Hepatocyte (in vitro differentiated cells): ENCODE results near the gene PMIS2. TPM values are rescaled to one million over a fixed set of nuclear protein-coding genes. Genes with fewer than 3 reads are reported as not detected.
A peak's percentile ranks its signal among the peaks of the same experiment; 100 is the strongest.

Source experiments
- DNase-seq: peaks from one replicate; pipeline ENCODE4 v3.0.0-alpha.2; 2016; ENCODE audit warnings: low spot score
- H2AFZ ChIP-seq: fragments of 200-600 bp; sonication (generic); 2 replicates; pipeline ENCODE4 v1.6.0; 2016; ENCODE audit warnings: antibody characterized with exemption, mild to moderate bottlenecking
- H3K27ac ChIP-seq: fragments of 200-600 bp; sonication (generic); 2 replicates; pipeline ENCODE4 v1.5.1; 2016; ENCODE audit warnings: mild to moderate bottlenecking
- H3K27me3 ChIP-seq: fragments of 200-600 bp; sonication (generic); 2 replicates; pipeline ENCODE4 v1.6.1; 2016
- H3K36me3 ChIP-seq: fragments of 200-600 bp; sonication (generic); replicated peaks from 2 replicates; pipeline ENCODE4 v1.5.1; 2016; ENCODE audit warnings: low read depth; ENCODE audit not compliant: insufficient read depth
- H3K4me1 ChIP-seq: fragments of 200-600 bp; sonication (generic); 2 replicates; pipeline ENCODE4 v1.5.1; 2016; ENCODE audit warnings: mild to moderate bottlenecking, moderate library complexity; ENCODE audit not compliant: insufficient read depth
- H3K4me2 ChIP-seq: fragments of 200-600 bp; sonication (generic); 2 replicates; pipeline ENCODE4 v1.6.0; 2016
- H3K4me3 ChIP-seq: fragments of 200-600 bp; sonication (generic); 2 replicates; pipeline ENCODE4 v1.5.1; 2016; ENCODE audit warnings: mild to moderate bottlenecking
- H3K79me2 ChIP-seq: fragments of 200-600 bp; sonication (generic); 2 replicates; pipeline ENCODE4 v1.6.0; 2017; ENCODE audit warnings: mild to moderate bottlenecking
- H3K9me2 ChIP-seq: fragments of 200-600 bp; sonication (generic); replicated peaks from 2 replicates; pipeline ENCODE4 v1.6.0; 2017; ENCODE audit warnings: mild to moderate bottlenecking; ENCODE audit not compliant: insufficient read depth
- H3K9me3 ChIP-seq: fragments of 200-600 bp; sonication (generic); 2 replicates; pipeline ENCODE4 v1.5.1; 2016; ENCODE audit warnings: low read depth, mild to moderate bottlenecking
- H4K20me1 ChIP-seq: fragments of 200-600 bp; sonication (generic); 2 replicates; pipeline ENCODE4 v1.6.0; 2016; ENCODE audit warnings: mild to moderate bottlenecking; ENCODE audit not compliant: insufficient read depth, poor library complexity, severe bottlenecking
- EZH2 ChIP-seq: fragments of 200-600 bp; sonication (generic); IDR thresholded peaks from 2 replicates; pipeline ENCODE4 v1.6.1; 2016; ENCODE audit warnings: antibody characterized with exemption, mild to moderate bottlenecking, borderline replicate concordance
- EZH2phosphoT487 ChIP-seq: fragments of 200-600 bp; sonication (generic); IDR thresholded peaks from one replicate; pipeline ENCODE4 v1.6.1; 2018; ENCODE audit warnings: antibody characterized with exemption, mild to moderate bottlenecking, low read depth, moderate library complexity; ENCODE audit not compliant: unreplicated experiment, severe bottlenecking
- WGBS: methylation state at CpG from one replicate; pipeline ENCODE4 v1.1.6; 2016; ENCODE audit warnings: low lambda C conversion rate; ENCODE audit errors: missing lambda C conversion rate; 5-methylcytosine and 5-hydroxymethylcytosine counted together
- polyA plus RNA-seq: library from polyadenylated mRNA; unstranded; fragments of >200 nt; fragmentation: Nextera tagmentation; extraction: Ambion mirVana; gene quantifications from 2 replicates; pipeline ENCODE4 v1.2.1, GENCODE V29; 2016
- total RNA-seq: library from RNA; depleted of rRNA; stranded (reverse); fragments of >200 nt; gene quantifications from 2 replicates; pipeline ENCODE4 v1.2.3, GENCODE V29; 2014
- TF ChIP-seq, protein P1 (sequence below): fragments of 200-600 bp; sonication (generic); IDR thresholded peaks from 2 replicates; pipeline ENCODE4 v1.5.1; 2016; ENCODE audit warnings: antibody characterized with exemption, mild to moderate bottlenecking; ENCODE audit not compliant: poor library complexity

Gene PMIS2
- total and polyA plus RNA-seq, 2 experiments from 2014 or later: not detected

DNA sequence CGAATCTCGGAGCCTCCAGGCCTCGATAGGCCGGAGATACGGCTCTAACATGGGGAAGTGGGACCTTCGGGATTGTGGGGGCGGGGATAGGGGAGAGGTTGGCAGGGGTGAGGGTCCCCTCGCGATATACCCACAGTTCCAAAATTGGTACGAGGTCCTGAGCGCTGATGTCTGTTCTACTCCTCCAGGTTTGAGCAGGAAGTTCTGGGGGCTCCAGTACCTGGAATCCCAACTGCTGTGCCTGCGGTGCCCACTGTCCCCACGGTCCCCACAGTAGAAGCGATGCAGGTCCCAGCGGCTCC is 43.3 kb downstream of the PMIS2 start:
- TF ChIP-seq, protein P1, sequence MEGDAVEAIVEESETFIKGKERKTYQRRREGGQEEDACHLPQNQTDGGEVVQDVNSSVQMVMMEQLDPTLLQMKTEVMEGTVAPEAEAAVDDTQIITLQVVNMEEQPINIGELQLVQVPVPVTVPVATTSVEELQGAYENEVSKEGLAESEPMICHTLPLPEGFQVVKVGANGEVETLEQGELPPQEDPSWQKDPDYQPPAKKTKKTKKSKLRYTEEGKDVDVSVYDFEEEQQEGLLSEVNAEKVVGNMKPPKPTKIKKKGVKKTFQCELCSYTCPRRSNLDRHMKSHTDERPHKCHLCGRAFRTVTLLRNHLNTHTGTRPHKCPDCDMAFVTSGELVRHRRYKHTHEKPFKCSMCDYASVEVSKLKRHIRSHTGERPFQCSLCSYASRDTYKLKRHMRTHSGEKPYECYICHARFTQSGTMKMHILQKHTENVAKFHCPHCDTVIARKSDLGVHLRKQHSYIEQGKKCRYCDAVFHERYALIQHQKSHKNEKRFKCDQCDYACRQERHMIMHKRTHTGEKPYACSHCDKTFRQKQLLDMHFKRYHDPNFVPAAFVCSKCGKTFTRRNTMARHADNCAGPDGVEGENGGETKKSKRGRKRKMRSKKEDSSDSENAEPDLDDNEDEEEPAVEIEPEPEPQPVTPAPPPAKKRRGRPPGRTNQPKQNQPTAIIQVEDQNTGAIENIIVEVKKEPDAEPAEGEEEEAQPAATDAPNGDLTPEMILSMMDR: no peak
- TF ChIP-seq EZH2phosphoT487: no peak
- TF ChIP-seq EZH2: no peak
- no peak for DNase-seq
- H3K9me3 ChIP-seq: no peaks in the 10 kb centered on the region
- peak overlapping the region; percentile 47 for H3K4me3 ChIP-seq
- peak overlapping the region; percentile 28 for H2AFZ ChIP-seq
- 21% methylated on average over 14 of the region's 15 CpGs for WGBS
- H3K36me3 ChIP-seq: no peaks in the 10 kb centered on the region
- H3K9me2 ChIP-seq: no peaks in the 10 kb centered on the region
- H4K20me1 ChIP-seq: no peaks in the 10 kb centered on the region
- no peaks in the 10 kb centered on the region for H3K27me3 ChIP-seq
- peak overlapping the region; percentile 74 for H3K27ac ChIP-seq
- peaks cover 7% of the 10 kb centered on the region for H3K4me1 ChIP-seq
- H3K79me2 ChIP-seq: peaks cover 12% of the 10 kb centered on the region
- peak overlapping the region; percentile 98 for H3K4me2 ChIP-seq

DNA sequence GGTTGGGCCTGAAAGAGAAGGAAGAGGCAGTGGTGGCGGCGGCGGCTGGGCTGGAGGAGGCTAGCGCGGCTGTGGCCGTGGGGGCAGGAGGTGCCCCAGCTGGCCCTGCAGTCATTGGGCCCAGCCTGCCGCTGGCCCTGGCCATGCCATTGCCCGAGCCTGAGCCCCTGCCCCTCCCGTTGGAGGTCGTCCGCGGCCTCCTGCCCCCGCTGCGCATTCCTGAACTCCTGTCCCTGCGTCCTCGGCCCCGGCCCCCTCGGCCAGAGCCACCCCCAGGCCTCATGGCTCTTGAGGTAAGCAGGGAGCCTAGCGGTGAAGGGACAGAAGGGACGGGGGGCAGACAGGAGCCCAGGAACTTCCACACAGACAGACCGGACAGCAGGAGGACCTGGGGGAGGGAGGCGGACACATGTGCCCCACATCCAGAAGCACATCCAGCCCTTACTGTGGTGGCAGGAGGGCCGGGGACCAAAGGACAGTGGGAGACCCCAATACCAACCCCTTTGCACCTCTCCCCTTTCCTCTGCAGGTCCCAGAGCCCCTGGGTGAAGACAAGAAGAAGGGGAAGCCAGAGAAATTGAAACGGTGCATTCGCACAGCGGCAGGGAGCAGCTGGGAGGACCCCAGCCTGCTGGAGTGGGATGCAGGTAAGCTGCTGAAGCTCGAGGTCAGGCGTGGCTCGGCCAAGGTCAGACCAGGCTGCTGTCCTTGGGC is 47.9 kb downstream of the PMIS2 start:
- Histone ChIP-seq H3K27ac (no peak overlapping the region), H3K4me3 (no peak overlapping the region), H3K79me2 (peaks cover 12% of the 10 kb centered on the region), H3K9me2 (no peaks in the 10 kb centered on the region), H3K27me3 (no peaks in the 10 kb centered on the region), H2AFZ (no peak overlapping the region), H3K4me1 (peaks cover 7% of the 10 kb centered on the region), H4K20me1 (no peaks in the 10 kb centered on the region), H3K4me2 (no peak overlapping the region), H3K36me3 (no peaks in the 10 kb centered on the region), H3K9me3 (no peaks in the 10 kb centered on the region)
- 99% methylated on average over 25 of the region's 29 CpGs for WGBS
- no peak for DNase-seq
- TF ChIP-seq EZH2phosphoT487 (no peak), EZH2 (no peak)
- TF ChIP-seq, protein P1: no peak

- Histone ChIP-seq H3K4me1 (no peaks in the 10 kb centered on the region), H3K79me2 (no peaks in the 10 kb centered on the region), H3K27me3 (no peaks in the 10 kb centered on the region), H3K36me3 (no peaks in the 10 kb centered on the region), H2AFZ (no peak overlapping the region), H3K9me3 (no peaks in the 10 kb centered on the region), H3K4me2 (no peak overlapping the region), H4K20me1 (no peaks in the 10 kb centered on the region), H3K4me3 (no peak overlapping the region), H3K9me2 (no peaks in the 10 kb centered on the region), H3K27ac (no peak overlapping the region)
- TF ChIP-seq, protein P1: no peak
- TF ChIP-seq EZH2 (no peak), EZH2phosphoT487 (no peak)
- no peak for DNase-seq
- WGBS: 96% methylated on average over 3 of the region's 3 CpGs
Observed at GRCh38 chr19:35636651-35637050, 50.7 kb downstream of the PMIS2 start.

Other genes starting within 250 kb of the PMIS2 start
- not detected in 2 replicates for gene FFAR1, start 238.3 kb upstream of the PMIS2 start, total RNA-seq
- not detected in 2 replicates for gene FFAR1, start 238.3 kb upstream of the PMIS2 start, polyA plus RNA-seq
- 0.80 and 1.6 TPM in 2 replicates for gene FFAR3, start 227.7 kb upstream of the PMIS2 start, total RNA-seq
- 2.4 TPM in 1 of 2 replicates, not detected in the other for gene FFAR3, start 227.7 kb upstream of the PMIS2 start, polyA plus RNA-seq
- not detected in 2 replicates for gene GPR42, start 215.1 kb upstream of the PMIS2 start, total RNA-seq
- gene GPR42, start 215.1 kb upstream of the PMIS2 start, polyA plus RNA-seq: 0.17 TPM in 1 of 2 replicates, not detected in the other
- gene FFAR2, start 137.9 kb upstream of the PMIS2 start, total RNA-seq: 0.16 and 0.20 TPM in 2 replicates
- gene FFAR2, start 137.9 kb upstream of the PMIS2 start, polyA plus RNA-seq: 0.64 TPM in 1 of 2 replicates, not detected in the other
- 1.6 and 2.7 TPM in 2 replicates for gene KRTDAP, start 95.7 kb upstream of the PMIS2 start, total RNA-seq
- gene KRTDAP, start 95.7 kb upstream of the PMIS2 start, polyA plus RNA-seq: 0.97 and 1.6 TPM in 2 replicates
- 57.0 and 64.1 TPM in 2 replicates for gene DMKN, start 72.5 kb upstream of the PMIS2 start, total RNA-seq
- gene DMKN, start 72.5 kb upstream of the PMIS2 start, polyA plus RNA-seq: 99.5 and 111 TPM in 2 replicates
- gene SBSN, start 57.9 kb upstream of the PMIS2 start, total RNA-seq: 0.40 TPM in 1 of 2 replicates, not detected in the other
- gene SBSN, start 57.9 kb upstream of the PMIS2 start, polyA plus RNA-seq: 0.19 and 0.66 TPM in 2 replicates
- gene GAPDHS, start 52.7 kb upstream of the PMIS2 start, total RNA-seq: not detected in 2 replicates
- not detected in 2 replicates for gene GAPDHS, start 52.7 kb upstream of the PMIS2 start, polyA plus RNA-seq
- 115 and 133 TPM in 2 replicates for gene TMEM147, start 40.5 kb upstream of the PMIS2 start, total RNA-seq
- 287 and 288 TPM in 2 replicates for gene TMEM147, start 40.5 kb upstream of the PMIS2 start, polyA plus RNA-seq
- 5.0 and 6.4 TPM in 2 replicates for gene ATP4A, start 22.5 kb upstream of the PMIS2 start, total RNA-seq
- gene ATP4A, start 22.5 kb upstream of the PMIS2 start, polyA plus RNA-seq: 3.5 and 5.1 TPM in 2 replicates
- 4.9 and 6.3 TPM in 2 replicates for gene HAUS5, start 26.6 kb downstream of the PMIS2 start, total RNA-seq
- 12.6 and 15.4 TPM in 2 replicates for gene HAUS5, start 26.6 kb downstream of the PMIS2 start, polyA plus RNA-seq
- 43.3 and 43.6 TPM in 2 replicates for gene RBM42, start 42.9 kb downstream of the PMIS2 start, total RNA-seq
- gene RBM42, start 42.9 kb downstream of the PMIS2 start, polyA plus RNA-seq: 113 and 125 TPM in 2 replicates
- gene ETV2, start 55.6 kb downstream of the PMIS2 start, total RNA-seq: 1.0 and 1.4 TPM in 2 replicates
- 0.79 and 3.5 TPM in 2 replicates for gene ETV2, start 55.6 kb downstream of the PMIS2 start, polyA plus RNA-seq
- gene COX6B1, start 62.1 kb downstream of the PMIS2 start, total RNA-seq: 586 and 603 TPM in 2 replicates
- gene COX6B1, start 62.1 kb downstream of the PMIS2 start, polyA plus RNA-seq: 635 and 692 TPM in 2 replicates
- gene UPK1A, start 80.3 kb downstream of the PMIS2 start, total RNA-seq: 3.6 and 7.8 TPM in 2 replicates
- gene UPK1A, start 80.3 kb downstream of the PMIS2 start, polyA plus RNA-seq: 19.6 and 27.5 TPM in 2 replicates
- not detected in 2 replicates for gene ZBTB32, start 118.4 kb downstream of the PMIS2 start, total RNA-seq
- gene ZBTB32, start 118.4 kb downstream of the PMIS2 start, polyA plus RNA-seq: 0.11 and 0.80 TPM in 2 replicates
- gene KMT2B, start 131.8 kb downstream of the PMIS2 start, total RNA-seq: 6.9 and 12.8 TPM in 2 replicates
- 9.3 and 10.7 TPM in 2 replicates for gene KMT2B, start 131.8 kb downstream of the PMIS2 start, polyA plus RNA-seq
- 3.6 and 5.6 TPM in 2 replicates for gene IGFLR1, start 156.3 kb downstream of the PMIS2 start, total RNA-seq
- gene IGFLR1, start 156.3 kb downstream of the PMIS2 start, polyA plus RNA-seq: 4.5 and 4.6 TPM in 2 replicates
- gene U2AF1L4, start 159.2 kb downstream of the PMIS2 start, total RNA-seq: 11.4 and 27.4 TPM in 2 replicates
- gene U2AF1L4, start 159.2 kb downstream of the PMIS2 start, polyA plus RNA-seq: 60.7 and 76.0 TPM in 2 replicates
- gene PSENEN, start 159.5 kb downstream of the PMIS2 start, total RNA-seq: 24.8 and 39.1 TPM in 2 replicates
- 106 and 127 TPM in 2 replicates for gene PSENEN, start 159.5 kb downstream of the PMIS2 start, polyA plus RNA-seq
- gene LIN37, start 162.4 kb downstream of the PMIS2 start, total RNA-seq: 7.9 and 12.0 TPM in 2 replicates
- 13.6 and 17.6 TPM in 2 replicates for gene LIN37, start 162.4 kb downstream of the PMIS2 start, polyA plus RNA-seq
- 7.1 and 14.2 TPM in 2 replicates for gene HSPB6, start 170.9 kb downstream of the PMIS2 start, total RNA-seq
- 235 and 240 TPM in 2 replicates for gene HSPB6, start 170.9 kb downstream of the PMIS2 start, polyA plus RNA-seq
- 3.7 and 12.2 TPM in 2 replicates for gene PROSER3, start 172.0 kb downstream of the PMIS2 start, total RNA-seq
- gene PROSER3, start 172.0 kb downstream of the PMIS2 start, polyA plus RNA-seq: 26.5 and 30.7 TPM in 2 replicates
- 0.84 and 6.7 TPM in 2 replicates for gene ARHGAP33, start 189.4 kb downstream of the PMIS2 start, total RNA-seq
- gene ARHGAP33, start 189.4 kb downstream of the PMIS2 start, polyA plus RNA-seq: 7.9 and 11.4 TPM in 2 replicates
- gene PRODH2, start 226.7 kb downstream of the PMIS2 start, total RNA-seq: 5.1 and 6.8 TPM in 2 replicates
- gene PRODH2, start 226.7 kb downstream of the PMIS2 start, polyA plus RNA-seq: 7.1 and 13.9 TPM in 2 replicates